Uterus (tissue), 4 donors: Measurements from ENCODE around the gene LAMC3. TPM values are rescaled to one million over a fixed set of nuclear protein-coding genes. Genes with fewer than 3 reads are reported as not detected.

Source experiments
- DNase-seq, 2 donors: peaks; one replicate each; pipeline ENCODE4 v3.0.0-alpha.2; 2019 to 2020
- H3K27ac ChIP-seq, 2 donors: fragments of 200-600 bp; sonication (generic); 1 replicate in 1 of 2; 2 replicates in 1 of 2; pipeline ENCODE4 v1.5.1; 2016 to 2018
- H3K27me3 ChIP-seq, 2 donors: fragments of 200-600 bp; sonication (generic); one replicate each; pipeline ENCODE4 v1.5.1; 2018 to 2019; ENCODE audit warnings: control low read depth in 1 of 2
- H3K36me3 ChIP-seq, 2 donors: fragments of 200-600 bp; sonication (generic); one replicate each; pipeline ENCODE4 v1.5.1; 2019; ENCODE audit warnings: control low read depth in 1 of 2
- H3K4me1 ChIP-seq, 2 donors: fragments of 200-600 bp; sonication (generic); one replicate each; pipeline ENCODE4 v1.5.1; 2018 to 2019; ENCODE audit warnings: control low read depth in 1 of 2
- H3K4me3 ChIP-seq, 2 donors: fragments of 200-600 bp; sonication (generic); 1 replicate in 1 of 2; 2 replicates in 1 of 2; pipeline ENCODE4 v1.5.1; 2018 to 2019; ENCODE audit warnings: mild to moderate bottlenecking in 1 of 2
- H3K9me3 ChIP-seq, 2 donors: fragments of 200-600 bp; sonication (generic); one replicate each; pipeline ENCODE4 v1.5.1; 2019; ENCODE audit warnings: control low read depth in 1 of 2
- CTCF ChIP-seq, 4 experiments: fragments of 200-600 bp in 2 of 4; fragments of 450-650 bp in 2 of 4; sonication (generic) in 2 of 4; IDR thresholded peaks; one replicate each; pipeline ENCODE4 v1.5.1; 2016 to 2019; ENCODE audit warnings: antibody characterized with exemption in 4 of 4, mild to moderate bottlenecking in 2 of 4, moderate library complexity in 1 of 4
- POLR2A ChIP-seq, 2 donors: fragments of 450-650 bp; IDR thresholded peaks; one replicate each; pipeline ENCODE4 v1.6.1; 2016; ENCODE audit warnings: antibody characterized with exemption in 2 of 2, mild to moderate bottlenecking in 1 of 2, moderate library complexity in 1 of 2
- intact Hi-C: fragments of 100-400 bp; cut with DNase I; formaldehyde crosslinking; loops from one replicate; pipeline ENCODE4 v1.15.1; 2023; ENCODE audit warnings: low total_unique reads
- total RNA-seq, 4 donors: library from RNA; depleted of rRNA in 3 of 4; stranded (reverse); fragments of >200 nt in 3 of 4; gene quantifications; one replicate each; pipeline versions ENCODE4 v1.1.0 to v1.2.4, GENCODE V29; 2014 to 2023
- donor health status: DM: yes; HTN: yes; CAD: no.

The LAMC3 gene
- total RNA-seq, 4 donors from 2014 or later = 2.6 to 58.5 (median 3.6) TPM

DNA sequence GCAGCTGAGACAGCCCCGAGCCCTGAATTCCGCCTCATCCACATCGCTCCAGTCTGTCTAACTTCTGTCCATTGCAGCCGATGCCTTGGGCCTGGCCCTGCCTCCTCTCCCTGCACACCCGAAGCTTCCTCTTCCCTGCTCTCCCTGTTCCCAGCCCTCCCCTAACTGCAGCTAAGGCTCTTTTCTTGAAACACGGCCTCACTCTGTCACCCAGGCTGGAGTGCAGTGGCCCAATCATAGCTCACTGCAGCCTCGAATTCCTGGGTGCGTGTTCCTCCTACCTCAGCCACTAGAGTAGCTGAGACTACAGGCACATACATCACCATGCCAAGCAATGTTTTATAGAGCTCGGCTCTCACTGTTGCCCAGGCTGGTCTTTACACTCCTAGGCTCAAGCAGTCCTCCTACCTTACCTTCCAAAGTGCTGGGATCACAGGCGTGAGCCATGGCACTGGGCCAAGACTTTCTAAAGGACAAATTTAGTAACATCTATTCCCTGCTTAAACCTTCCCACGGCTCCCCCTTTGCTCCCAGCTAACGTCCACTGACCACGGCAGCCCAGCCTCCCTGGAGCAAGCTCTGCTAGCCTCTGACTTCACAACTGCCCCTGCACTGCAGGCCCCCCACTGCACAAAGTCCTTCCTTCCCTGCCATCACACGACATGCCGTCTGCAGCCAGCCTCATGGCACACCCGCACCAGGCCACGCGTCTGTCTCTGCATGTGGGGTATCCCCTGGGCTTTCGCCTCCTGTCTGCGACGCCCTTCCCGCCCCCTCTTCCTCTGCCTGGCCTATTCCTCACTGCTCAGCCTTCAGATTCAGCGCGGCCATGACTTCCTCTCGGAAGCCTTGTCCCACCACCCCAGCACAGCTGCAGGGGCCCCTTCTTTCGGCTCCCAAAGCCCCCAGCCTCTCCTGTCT lies 28.6 kb downstream of the LAMC3 start:
- Histone ChIP-seq H3K36me3 (no peaks in the 10 kb centered on the region), H3K27me3 (no peaks in the 10 kb centered on the region), H3K4me1 (no peaks in the 10 kb centered on the region), H3K27ac (no peak overlapping the region), H3K9me3 (no peaks in the 10 kb centered on the region), H3K4me3 (no peak overlapping the region)
- no peak for DNase-seq
- TF ChIP-seq CTCF (IDR thresholded peaks at IDR 0.05) (no peak), POLR2A (IDR thresholded peaks at IDR 0.05) (no peak)
- intact Hi-C loops = no loop called here

DNA sequence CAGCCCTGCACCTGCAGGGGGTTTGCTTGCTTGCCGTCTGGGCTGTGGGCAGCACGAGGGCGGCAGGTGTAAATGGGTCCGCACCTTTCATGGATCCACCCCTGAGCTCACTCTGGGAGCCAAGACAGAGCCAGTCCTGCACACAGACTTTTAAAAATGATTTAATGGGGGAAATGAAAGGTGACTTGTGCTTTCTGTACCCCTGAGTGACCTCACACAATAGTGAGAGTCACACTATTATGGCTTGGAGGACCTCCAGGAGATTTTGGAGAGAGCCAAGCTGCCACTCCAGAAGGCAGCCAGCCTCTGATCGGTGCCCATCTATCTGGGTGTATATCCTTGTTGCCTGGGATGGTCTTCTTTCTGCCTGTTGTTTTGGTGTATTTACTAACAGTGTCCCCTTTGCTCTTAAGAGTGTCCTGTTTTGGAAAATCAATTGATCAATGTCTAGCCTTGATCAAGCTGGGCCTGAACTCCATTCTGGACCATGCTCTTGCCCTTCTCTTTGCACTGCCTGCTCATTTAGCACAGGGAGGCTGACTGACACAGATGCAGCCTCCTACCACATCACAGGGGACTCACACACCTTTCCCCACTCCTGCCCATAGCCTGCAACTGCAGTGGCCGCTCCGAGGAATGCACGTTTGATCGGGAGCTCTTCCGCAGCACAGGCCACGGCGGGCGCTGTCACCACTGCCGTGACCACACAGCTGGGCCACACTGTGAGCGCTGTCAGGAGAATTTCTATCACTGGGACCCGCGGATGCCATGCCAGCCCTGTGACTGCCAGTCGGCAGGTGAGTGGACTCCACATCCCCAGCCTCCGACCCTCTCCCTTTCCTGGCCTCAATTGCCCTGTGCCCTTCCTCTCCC lies 29.5 kb downstream of the LAMC3 start:
- no peak overlapping the region for H3K4me3 ChIP-seq
- H3K4me1 ChIP-seq = no peaks in the 10 kb centered on the region
- no peaks in the 10 kb centered on the region for H3K27me3 ChIP-seq
- TF ChIP-seq CTCF (IDR thresholded peaks at IDR 0.05) (no peak), POLR2A (IDR thresholded peaks at IDR 0.05) (no peak)
- H3K36me3 ChIP-seq = no peaks in the 10 kb centered on the region
- H3K27ac ChIP-seq = no peak overlapping the region
- H3K9me3 ChIP-seq = no peaks in the 10 kb centered on the region
- intact Hi-C loops = no loop called here
- DNase-seq = no peak

DNA sequence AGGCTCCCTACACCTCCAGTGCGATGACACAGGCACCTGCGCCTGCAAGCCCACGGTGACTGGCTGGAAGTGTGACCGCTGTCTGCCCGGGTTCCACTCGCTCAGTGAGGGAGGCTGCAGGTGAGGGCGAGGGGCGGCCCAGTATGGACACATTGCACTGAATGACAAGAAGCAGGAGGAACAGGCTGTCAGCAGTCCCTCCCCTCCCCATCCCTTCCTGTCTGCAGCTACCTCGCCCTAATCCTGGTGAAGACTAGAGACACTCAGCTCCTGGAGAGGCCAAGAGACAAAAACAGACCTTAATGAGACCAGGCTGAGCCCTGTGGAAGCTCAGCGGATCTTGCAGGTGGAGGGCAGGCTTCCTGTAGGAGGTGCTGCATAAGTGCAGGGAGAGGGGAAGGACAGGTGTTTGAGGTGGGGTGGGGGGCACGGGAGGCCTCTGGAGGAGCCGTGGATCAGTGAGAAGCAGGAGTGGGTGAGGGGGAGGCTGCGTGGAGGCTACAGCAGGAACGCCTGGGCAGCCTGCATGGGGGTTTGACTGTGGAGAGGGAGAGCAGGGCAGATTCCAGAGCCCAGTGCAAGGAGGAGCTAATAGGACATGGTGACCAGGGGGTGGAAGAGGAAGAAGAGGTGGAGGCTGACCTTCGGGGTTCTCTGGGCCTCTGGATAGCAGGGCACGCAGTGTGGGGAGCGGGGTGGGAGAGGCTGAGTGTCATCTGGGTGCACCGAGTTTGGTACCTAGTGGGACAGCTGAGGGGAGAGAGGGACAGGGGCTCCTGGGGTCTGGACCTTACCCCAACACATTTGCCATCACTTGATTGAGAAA lies 30.4 kb downstream of the LAMC3 start:
- TF ChIP-seq POLR2A (IDR thresholded peaks at IDR 0.05) = no peak
- TF ChIP-seq CTCF (IDR thresholded peaks at IDR 0.05) = no peak
- H3K27ac ChIP-seq = no peak overlapping the region
- H3K27me3 ChIP-seq = no peaks in the 10 kb centered on the region
- H3K36me3 ChIP-seq = no peaks in the 10 kb centered on the region
- no peaks in the 10 kb centered on the region for H3K9me3 ChIP-seq
- DNase-seq = no peak
- no peak overlapping the region for H3K4me3 ChIP-seq
- intact Hi-C loops = no loop called here
- H3K4me1 ChIP-seq = no peaks in the 10 kb centered on the region

DNA sequence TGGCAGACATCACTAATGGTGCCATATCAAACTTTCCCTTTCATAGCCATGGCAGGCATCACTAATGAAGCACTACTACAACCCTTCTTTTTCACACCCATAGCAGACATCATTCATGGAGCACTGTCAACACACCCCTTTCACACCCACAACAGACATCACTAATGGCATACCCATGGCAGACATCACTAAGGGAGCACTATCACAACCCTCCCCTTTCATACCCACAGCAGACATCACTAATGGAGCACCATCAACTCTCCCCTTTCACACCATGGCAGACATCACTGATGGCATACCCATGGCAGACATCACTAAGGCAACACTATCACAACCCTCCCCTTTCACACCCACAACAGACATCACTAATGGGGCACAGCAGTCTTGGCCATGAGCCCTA lies 33.7 kb downstream of the LAMC3 start:
- no peak overlapping the region for H3K4me3 ChIP-seq
- no peaks in the 10 kb centered on the region for H3K36me3 ChIP-seq
- no peak for DNase-seq
- no peaks in the 10 kb centered on the region for H3K9me3 ChIP-seq
- no peak for TF ChIP-seq CTCF (IDR thresholded peaks at IDR 0.05)
- TF ChIP-seq POLR2A (IDR thresholded peaks at IDR 0.05) = no peak
- intact Hi-C loops = no loop called here
- no peak overlapping the region for H3K27ac ChIP-seq
- no peaks in the 10 kb centered on the region for H3K27me3 ChIP-seq
- H3K4me1 ChIP-seq = no peaks in the 10 kb centered on the region
